Activated CD4-positive, alpha-beta memory T cell treated with anti-CD3 and anti-CD28 coated beads for 36 hours (primary cell): ENCODE measurements around the gene BLTP3A. TPM values are rescaled to one million over a fixed set of nuclear protein-coding genes. Genes with fewer than 3 reads are reported as not detected.
"Not testable (repeated sequence)": the region's sequence is repeated elsewhere in the genome, so short reads cannot be mapped to it uniquely, and the experiment has no call there.

Source experiments
- CTCF ChIA-PET: fragments of 350-600 bp; sonication (Branson Sonifier 250); formaldehyde crosslinking; loops from one replicate; lab custom pipeline; 2021; ENCODE audit warnings: antibody characterized with exemption, inconsistent platforms; lab: Charles Lee
- POLR2A ChIA-PET: fragments of 350-600 bp; sonication (Branson Sonifier 250); formaldehyde crosslinking; loops from one replicate; lab custom pipeline; 2021; ENCODE audit warnings: antibody characterized with exemption; lab: Charles Lee
- DNase-seq: peaks from one replicate; pipeline ENCODE4 v3.0.0-alpha.2; 2020
- H3K27ac Mint-ChIP-seq: one replicate; pipeline ENCODE4 v1.8.0; 2021; ENCODE audit warnings: mixed read lengths
- H3K27me3 Mint-ChIP-seq: one replicate; pipeline ENCODE4 v1.8.0; 2021; ENCODE audit warnings: mixed read lengths
- H3K36me3 Mint-ChIP-seq: one replicate; pipeline ENCODE4 v1.8.0; 2021; ENCODE audit warnings: mixed read lengths
- H3K4me1 Mint-ChIP-seq: one replicate; pipeline ENCODE4 v1.8.0; 2021; ENCODE audit warnings: low read depth, mixed read lengths
- H3K4me3 Mint-ChIP-seq: one replicate; pipeline ENCODE4 v1.8.0; 2021; ENCODE audit warnings: mild to moderate bottlenecking, mixed read lengths
- H3K9me3 Mint-ChIP-seq: one replicate; pipeline ENCODE4 v1.8.0; 2021; ENCODE audit warnings: mixed read lengths
- intact Hi-C: fragments of 100-400 bp; cut with micrococcal nuclease; formaldehyde crosslinking; loops from one replicate; pipeline ENCODE4 v1.15.1; 2023
- total RNA-seq, 2 experiments: library from RNA; stranded (reverse); gene quantifications; one replicate each; pipeline ENCODE4 v1.2.3, GENCODE V29; 2021

BLTP3A gene, protein sequence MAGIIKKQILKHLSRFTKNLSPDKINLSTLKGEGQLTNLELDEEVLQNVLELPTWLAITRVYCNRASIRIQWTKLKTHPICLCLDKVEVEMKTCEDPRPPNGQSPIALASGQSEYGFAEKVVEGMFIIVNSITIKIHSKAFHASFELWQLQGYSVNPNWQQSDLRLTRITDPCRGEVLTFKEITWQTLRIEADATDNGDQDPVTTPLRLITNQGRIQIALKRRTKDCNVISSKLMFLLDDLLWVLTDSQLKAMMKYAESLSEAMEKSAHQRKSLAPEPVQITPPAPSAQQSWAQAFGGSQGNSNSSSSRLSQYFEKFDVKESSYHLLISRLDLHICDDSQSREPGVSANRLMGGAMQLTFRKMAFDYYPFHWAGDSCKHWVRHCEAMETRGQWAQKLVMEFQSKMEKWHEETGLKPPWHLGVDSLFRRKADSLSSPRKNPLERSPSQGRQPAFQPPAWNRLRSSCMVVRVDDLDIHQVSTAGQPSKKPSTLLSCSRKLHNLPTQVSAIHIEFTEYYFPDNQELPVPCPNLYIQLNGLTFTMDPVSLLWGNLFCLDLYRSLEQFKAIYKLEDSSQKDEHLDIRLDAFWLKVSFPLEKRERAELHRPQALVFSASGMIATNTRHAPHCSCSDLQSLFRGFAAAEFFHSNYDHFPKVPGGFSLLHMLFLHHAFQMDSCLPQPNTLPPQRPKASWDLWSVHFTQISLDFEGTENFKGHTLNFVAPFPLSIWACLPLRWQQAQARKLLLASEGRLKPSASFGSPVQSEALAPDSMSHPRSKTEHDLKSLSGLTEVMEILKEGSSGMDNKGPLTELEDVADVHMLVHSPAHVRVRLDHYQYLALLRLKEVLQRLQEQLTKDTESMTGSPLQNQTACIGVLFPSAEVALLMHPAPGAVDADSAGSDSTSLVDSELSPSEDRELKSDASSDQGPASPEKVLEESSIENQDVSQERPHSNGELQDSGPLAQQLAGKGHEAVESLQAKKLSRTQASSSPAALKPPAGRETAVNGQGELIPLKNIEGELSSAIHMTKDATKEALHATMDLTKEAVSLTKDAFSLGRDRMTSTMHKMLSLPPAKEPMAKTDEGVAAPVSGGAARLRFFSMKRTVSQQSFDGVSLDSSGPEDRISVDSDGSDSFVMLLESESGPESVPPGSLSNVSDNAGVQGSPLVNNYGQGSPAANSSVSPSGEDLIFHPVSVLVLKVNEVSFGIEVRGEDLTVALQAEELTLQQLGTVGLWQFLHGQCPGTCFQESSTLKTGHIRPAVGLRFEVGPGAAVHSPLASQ (N-terminal part only)
- 10 to 100 TPM; 14.1 to 14.6 TPM for total RNA-seq

DNA sequence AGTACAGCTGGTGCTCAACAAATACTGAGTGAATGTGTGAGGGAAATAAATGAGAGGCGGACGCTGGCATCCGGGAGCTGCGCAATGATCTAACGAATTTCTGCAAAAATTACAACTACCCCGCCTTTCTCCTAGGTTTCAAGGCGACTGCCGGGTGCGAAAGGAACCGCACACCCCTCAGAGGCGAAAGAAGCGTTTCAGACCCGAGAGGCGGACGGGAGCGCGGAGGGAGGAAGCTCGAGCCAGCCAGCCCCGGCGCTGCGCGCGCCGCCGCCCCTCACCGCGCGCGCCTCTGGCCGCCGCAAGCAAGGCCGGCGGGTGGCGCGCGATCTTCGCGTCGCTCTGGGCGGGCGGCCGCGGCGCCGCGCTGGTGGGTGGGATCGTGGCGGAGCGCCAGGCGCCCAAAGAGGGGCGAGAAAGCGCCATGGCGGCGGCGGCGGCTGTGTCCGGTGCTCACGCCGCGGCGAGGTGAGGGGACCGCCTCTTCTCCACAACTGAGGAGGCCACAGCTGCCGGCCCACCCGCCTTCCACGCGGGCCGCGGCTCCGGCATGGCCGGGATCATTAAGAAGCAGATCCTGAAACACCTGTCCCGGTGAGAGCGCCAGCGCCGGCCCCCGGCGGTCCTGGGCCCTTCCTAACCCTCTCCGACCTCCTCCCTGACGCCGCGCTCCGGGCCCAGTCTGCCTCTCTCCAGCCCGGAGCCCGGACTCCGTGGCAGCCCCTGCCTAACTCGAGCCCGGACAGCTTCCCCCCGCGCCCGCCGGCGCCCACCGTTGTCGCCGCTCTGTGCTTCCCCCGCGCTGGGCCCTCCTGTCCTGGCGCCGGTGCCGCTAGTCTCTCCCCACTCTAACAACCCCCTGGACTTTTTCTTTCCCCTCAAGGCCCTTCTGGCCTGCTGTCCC lies at the start of gene BLTP3A:
Gene BLTP3A, plus strand, starts transcription at position 383 of the 904 bp plus-strand sequence. Its CDS starts 168 bp downstream, at position 551.
- CTCF ChIA-PET = interaction anchor here (0.6 to 2.3 kb wide), 10 partner anchors 9 to 373 kb away, joined by 3 to 8 read pairs (median 4); partner anchors contain the start of genes SNRPC and TAF11
- POLR2A ChIA-PET = interaction anchor here (0.7 to 3.1 kb wide), 10 partner anchors 9 to 256 kb away, joined by 3 to 19 read pairs (median 4); partner anchors contain the start of genes ANKS1A, SNRPC and TAF11
- H3K27ac Mint-ChIP-seq = peak within 1 kb of the TSS; percentile 90
- peaks cover 15% of the 10 kb centered on the region for H3K4me1 Mint-ChIP-seq
- peaks cover 5% of the 10 kb centered on the region for H3K36me3 Mint-ChIP-seq
- intact Hi-C loops = loop anchor here (1.0 to 2.0 kb wide), 2 partner anchors 35 to 97 kb away; partner anchors contain the start of genes ANKS1A, SNRPC and TAF11
- peak; percentile 82 for DNase-seq
- no peaks in the 10 kb centered on the region for H3K27me3 Mint-ChIP-seq
- no peaks in the 10 kb centered on the region for H3K9me3 Mint-ChIP-seq
- peak within 1 kb of the TSS; percentile 91 for H3K4me3 Mint-ChIP-seq

DNA sequence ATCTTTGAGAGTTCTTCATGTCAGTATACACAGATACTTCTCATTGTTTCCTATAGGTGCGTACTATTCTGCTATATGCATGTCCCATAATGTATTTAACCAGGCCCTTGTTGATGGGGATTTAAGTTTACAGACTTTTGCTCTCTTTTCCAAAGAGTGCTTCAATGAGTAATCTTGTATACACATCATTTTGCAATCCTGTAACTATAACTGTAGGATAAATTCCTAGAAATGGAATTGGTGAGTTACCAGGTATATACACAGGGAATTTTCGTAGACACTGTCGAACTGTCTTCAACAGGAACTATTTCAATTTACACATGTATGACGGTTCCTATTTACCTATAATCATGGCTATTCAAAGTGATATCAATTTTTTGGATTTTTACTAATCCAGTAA lies 49.8 kb upstream of the BLTP3A start:
- Mint-ChIP-seq H3K4me3 (no peak overlapping the region), H3K36me3 (no peaks in the 10 kb centered on the region), H3K9me3 (no peaks in the 10 kb centered on the region), H3K27ac (no peak overlapping the region), H3K27me3 (no peaks in the 10 kb centered on the region), H3K4me1 (peaks cover 5% of the 10 kb centered on the region)
- DNase-seq = no peak
- ChIA-PET CTCF (no interaction called here), POLR2A (interaction anchor here (0.6 kb wide), 1 partner anchor 42 kb away, joined by 3 read pairs; no protein-coding TSS in a partner anchor)
- intact Hi-C loops = no loop called here

DNA sequence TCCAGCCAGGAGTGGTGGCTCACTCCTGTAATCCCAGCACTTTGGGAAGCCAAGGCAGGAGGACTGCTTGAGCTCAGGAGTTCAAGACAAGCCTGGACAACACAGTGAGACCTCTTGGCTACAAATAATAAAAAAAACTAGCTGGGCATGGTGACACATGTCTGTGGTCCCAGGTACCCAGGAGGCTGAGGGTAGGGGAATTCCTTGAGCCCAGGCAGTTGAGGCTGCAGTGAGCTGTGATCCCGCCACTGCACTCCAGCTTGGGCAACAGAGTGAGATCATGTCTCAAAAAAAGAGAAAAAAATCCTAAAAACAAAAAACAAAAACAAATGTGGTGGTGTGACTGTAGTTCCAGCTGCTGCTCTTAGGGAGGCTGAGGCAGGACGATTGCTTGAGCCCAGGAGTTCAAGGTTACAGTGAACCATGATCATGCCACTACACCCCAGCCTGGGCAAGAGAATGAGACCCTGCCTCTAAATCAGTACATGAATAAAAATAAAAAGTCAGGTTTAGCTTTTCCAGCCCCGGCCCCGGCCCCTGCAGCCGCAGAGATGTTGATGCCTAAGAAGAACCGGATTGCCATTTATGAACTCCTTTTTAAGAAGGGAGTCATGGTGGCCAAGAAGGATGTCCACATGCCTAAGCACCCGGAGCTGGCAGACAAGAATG lies 48.1 kb upstream of the BLTP3A start:
- no peaks in the 10 kb centered on the region for H3K27me3 Mint-ChIP-seq
- DNase-seq = no peak
- H3K9me3 Mint-ChIP-seq = no peaks in the 10 kb centered on the region
- ChIA-PET CTCF (no interaction called here), POLR2A (no interaction called here)
- H3K27ac Mint-ChIP-seq = no peak overlapping the region
- H3K36me3 Mint-ChIP-seq = no peaks in the 10 kb centered on the region
- H3K4me3 Mint-ChIP-seq = no peak overlapping the region
- intact Hi-C loops = no loop called here
- H3K4me1 Mint-ChIP-seq = peaks cover 3% of the 10 kb centered on the region

DNA sequence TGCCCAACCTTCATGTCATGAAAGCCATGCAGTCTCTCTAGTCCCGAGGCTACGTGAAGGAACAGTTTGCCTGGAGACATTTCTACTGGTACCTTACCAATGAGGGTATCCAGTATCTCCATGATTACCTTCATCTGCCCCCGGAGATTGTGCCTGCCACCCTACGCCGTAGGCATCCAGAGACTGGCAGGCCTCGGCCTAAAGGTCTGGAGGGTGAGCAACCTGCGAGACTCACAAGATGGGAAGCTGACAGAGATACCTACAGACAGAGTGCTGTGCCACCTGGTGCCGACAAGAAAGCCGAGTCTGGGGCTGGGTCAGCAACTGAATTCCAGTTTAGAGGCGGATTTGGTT lies 47.6 kb upstream of the BLTP3A start:
- intact Hi-C loops = not testable (repeated sequence)

DNA sequence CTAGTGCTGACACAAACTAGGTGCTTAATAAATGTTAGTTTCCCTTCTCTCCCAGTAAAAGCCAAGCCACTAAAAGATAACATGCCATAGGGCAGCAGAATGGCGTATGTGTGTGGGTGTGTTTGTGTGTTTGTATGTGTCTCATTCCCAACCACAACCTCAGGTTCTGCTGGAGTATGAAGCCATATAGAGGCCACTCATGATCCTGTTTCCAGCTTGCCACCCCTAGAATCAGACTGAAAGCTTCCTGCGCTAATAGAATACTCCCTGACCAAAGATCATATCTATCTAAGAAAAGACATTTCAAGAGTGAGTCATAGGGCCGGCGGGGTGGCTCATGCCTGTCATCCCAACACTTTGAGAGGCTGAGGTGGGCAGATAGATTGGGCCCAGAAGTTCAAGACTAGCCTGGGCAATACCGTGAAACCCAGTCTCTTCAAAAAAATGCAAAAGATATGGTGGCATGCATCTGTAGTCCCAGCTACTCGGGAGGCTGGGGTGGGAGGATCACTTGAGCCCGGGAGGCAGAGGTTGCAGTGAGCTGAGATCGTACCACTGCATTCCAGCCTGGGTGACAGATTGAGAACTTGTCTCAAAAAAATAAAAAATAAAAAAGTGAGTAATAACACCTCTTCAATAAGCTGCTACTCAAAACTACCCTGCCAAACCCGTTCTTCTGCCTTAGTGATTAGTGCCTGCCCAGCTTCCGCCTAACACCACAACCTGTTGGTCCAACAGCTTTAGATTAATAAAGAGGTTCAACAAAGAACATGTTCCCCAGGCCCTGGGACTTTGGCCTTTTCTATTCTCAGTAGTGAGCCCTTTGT lies 46.4 kb upstream of the BLTP3A start:
- intact Hi-C loops = no loop called here
- no peaks in the 10 kb centered on the region for H3K4me1 Mint-ChIP-seq
- DNase-seq = peak; percentile 29
- H3K36me3 Mint-ChIP-seq = no peaks in the 10 kb centered on the region
- CTCF ChIA-PET = interaction anchor here (0.6 to 1.0 kb wide), 3 partner anchors 25 to 145 kb away, joined by 3 to 4 read pairs (median 3); no protein-coding TSS in a partner anchor
- no peaks in the 10 kb centered on the region for H3K27me3 Mint-ChIP-seq
- no peak overlapping the region for H3K27ac Mint-ChIP-seq
- H3K9me3 Mint-ChIP-seq = no peaks in the 10 kb centered on the region
- POLR2A ChIA-PET = interaction anchor here (0.6 to 1.2 kb wide), 2 partner anchors 11 to 12 kb away, joined by 3 read pairs; no protein-coding TSS in a partner anchor
- no peak overlapping the region for H3K4me3 Mint-ChIP-seq

More for the DNA sequence above, 47.6 kb upstream of the BLTP3A start:
- H3K4me3 Mint-ChIP-seq, H3K36me3 Mint-ChIP-seq, H3K4me1 Mint-ChIP-seq, CTCF ChIA-PET, DNase-seq, H3K27me3 Mint-ChIP-seq, H3K27ac Mint-ChIP-seq, H3K9me3 Mint-ChIP-seq: not testable (repeated sequence)
- POLR2A ChIA-PET = interaction anchor here (1.2 kb wide), 1 partner anchor 12 kb away, joined by 3 read pairs; no protein-coding TSS in a partner anchor

DNA sequence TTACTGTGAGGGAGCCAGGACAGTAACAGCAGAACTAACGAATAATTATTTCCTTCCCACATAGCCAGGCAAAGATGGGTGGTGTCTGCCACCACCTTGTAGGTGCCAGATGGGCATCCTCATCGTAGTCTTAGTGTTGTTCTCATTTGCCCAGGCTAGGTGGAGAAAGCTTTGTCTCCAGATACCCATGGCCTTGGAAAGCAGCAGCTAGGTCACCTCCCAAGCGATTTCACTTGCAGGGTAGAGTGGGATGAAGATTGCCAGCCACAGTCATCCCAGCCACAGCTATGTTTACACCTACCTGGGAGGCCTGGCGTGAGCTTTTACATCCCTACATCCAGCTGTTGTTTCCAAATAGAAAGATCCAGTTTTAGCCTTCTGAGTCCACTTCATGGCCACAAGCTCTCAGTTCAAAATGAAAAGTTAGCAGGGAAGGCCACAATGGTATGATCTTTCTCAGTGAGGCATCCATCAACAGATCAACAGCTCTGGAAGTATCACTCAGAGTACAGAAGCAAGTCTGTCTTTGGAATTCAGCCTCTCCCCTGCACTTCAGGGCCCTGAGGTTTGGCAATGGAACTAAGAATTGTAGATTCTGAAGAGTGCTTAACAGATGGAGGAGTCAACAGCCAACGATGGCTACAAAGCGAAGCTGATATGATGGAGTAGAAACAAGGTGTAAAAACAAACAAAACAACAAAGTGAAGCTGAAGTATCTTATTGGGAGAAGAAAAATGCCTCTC lies 45.6 kb upstream of the BLTP3A start:
- no peaks in the 10 kb centered on the region for H3K27me3 Mint-ChIP-seq
- ChIA-PET CTCF (interaction anchor here (0.6 to 1.0 kb wide), 2 partner anchors 107 to 144 kb away, joined by 3 to 4 read pairs; no protein-coding TSS in a partner anchor), POLR2A (no interaction called here)
- H3K9me3 Mint-ChIP-seq = no peaks in the 10 kb centered on the region
- H3K4me1 Mint-ChIP-seq = no peaks in the 10 kb centered on the region
- no peak for DNase-seq
- intact Hi-C loops = no loop called here
- H3K36me3 Mint-ChIP-seq = no peaks in the 10 kb centered on the region
- H3K27ac Mint-ChIP-seq = no peak overlapping the region
- H3K4me3 Mint-ChIP-seq = no peak overlapping the region

DNA sequence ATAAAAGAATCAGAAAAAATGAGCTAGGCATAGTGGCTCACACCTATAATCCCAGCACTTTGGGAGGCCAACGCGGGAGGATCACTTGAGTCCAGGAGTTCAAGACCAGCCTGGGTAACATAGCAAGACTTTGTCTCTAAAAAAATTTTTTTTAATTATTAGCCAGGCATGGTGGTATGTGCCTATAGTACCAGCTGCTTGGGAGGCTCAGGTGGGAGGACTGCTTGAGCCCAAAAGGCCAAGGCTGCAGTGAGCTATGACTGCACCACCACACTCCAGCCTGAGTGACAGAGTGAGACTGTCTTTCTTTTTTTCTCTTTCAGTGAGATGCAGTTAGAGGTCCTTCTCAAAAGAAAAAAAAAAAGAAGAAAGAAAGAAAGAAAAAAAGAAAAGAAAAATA lies 43.1 kb upstream of the BLTP3A start:
- POLR2A ChIA-PET = no interaction called here
- no peaks in the 10 kb centered on the region for H3K36me3 Mint-ChIP-seq
- no peaks in the 10 kb centered on the region for H3K9me3 Mint-ChIP-seq
- H3K27me3 Mint-ChIP-seq = no peaks in the 10 kb centered on the region
- H3K4me1 Mint-ChIP-seq = no peaks in the 10 kb centered on the region
- no peak for DNase-seq
- intact Hi-C loops = no loop called here
- CTCF ChIA-PET = no interaction called here
- H3K27ac Mint-ChIP-seq = no peak overlapping the region
- H3K4me3 Mint-ChIP-seq = no peak overlapping the region

DNA sequence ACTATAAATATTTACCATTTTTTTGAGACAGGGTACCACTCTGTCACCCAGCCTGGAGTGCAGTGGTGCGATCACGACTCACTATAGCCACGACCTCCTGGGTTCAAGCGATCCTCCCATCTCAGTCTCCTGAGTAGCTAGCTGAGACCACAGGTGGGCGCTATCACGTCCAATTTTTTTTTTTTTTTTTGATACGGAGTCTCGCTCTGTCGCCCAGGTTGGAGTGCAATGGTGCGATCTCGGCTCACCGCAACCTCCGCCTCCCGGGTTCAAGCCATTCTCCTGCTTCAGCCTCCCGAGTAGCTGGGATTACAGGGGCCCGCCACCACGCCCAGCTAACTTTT lies 35.4 kb upstream of the BLTP3A start:
- ChIA-PET POLR2A (interaction anchor here (0.8 to 1.7 kb wide), 10 partner anchors 12 to 147 kb away, joined by 3 to 10 read pairs (median 4); partner anchors contain the start of genes ANKS1A, BLTP3A and ILRUN), CTCF (interaction anchor here (0.6 to 2.0 kb wide), 7 partner anchors 35 to 1045 kb away, joined by 3 to 8 read pairs (median 4); partner anchors contain the start of genes BLTP3A, ILRUN and TAF11)
- H3K36me3 Mint-ChIP-seq, H3K27me3 Mint-ChIP-seq, H3K4me1 Mint-ChIP-seq, H3K9me3 Mint-ChIP-seq, H3K27ac Mint-ChIP-seq, H3K4me3 Mint-ChIP-seq: not testable (repeated sequence)
- DNase-seq = peak; percentile 68
- intact Hi-C loops = loop anchor here (5.0 kb wide), 1 partner anchor 519 kb away; the partner anchor contains the start of gene HMGA1

DNA sequence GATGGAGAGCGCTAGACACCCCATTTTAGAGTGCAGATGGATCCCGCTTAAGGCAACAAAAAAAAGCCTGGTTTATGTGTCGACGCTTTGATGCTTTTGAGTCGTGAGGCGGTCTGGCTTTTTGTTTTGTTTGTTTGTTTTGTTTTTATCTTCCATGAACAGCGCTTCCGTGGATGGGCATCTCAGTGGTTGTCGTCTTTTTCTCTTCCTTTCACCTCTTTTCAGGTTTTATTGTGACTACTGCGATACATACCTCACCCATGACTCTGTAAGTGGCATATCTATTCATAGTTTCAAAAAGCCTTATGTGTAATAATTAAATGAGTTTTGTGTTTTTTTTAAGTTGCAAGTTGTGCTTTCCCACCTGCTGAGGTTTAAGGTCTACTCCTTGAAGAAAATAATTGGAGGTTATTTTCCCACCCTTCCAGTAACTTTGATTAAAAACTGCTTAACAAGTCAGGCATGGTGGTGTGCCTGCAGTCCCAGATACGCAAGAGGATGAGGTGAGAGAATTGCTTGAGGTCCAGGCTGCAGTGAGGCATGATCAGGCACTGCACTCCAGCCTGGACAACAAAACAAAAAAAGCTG lies 34.1 kb upstream of the BLTP3A start:
- intact Hi-C loops = loop anchor here (1.0 to 5.0 kb wide), 6 partner anchors 34 to 520 kb away; partner anchors contain the start of genes HMGA1 and TAF11
- H3K4me3 Mint-ChIP-seq = no peak overlapping the region
- peaks cover 9% of the 10 kb centered on the region for H3K4me1 Mint-ChIP-seq
- ChIA-PET POLR2A (interaction anchor here (0.6 to 1.7 kb wide), 9 partner anchors 34 to 148 kb away, joined by 3 to 10 read pairs (median 4); partner anchors contain the start of genes BLTP3A, ILRUN and TAF11), CTCF (interaction anchor here (0.7 to 2.0 kb wide), 6 partner anchors 34 to 1365 kb away, joined by 3 to 8 read pairs (median 4); partner anchors contain the start of genes BLTP3A, ILRUN and TAF11)
- H3K27me3 Mint-ChIP-seq = no peaks in the 10 kb centered on the region
- DNase-seq = no peak
- no peaks in the 10 kb centered on the region for H3K9me3 Mint-ChIP-seq
- H3K36me3 Mint-ChIP-seq = peaks cover 9% of the 10 kb centered on the region
- no peak overlapping the region for H3K27ac Mint-ChIP-seq
